HCT116 (cell line): ENCODE results near the gene PPP6R3. TPM values are rescaled to one million over a fixed set of nuclear protein-coding genes. Genes with fewer than 3 reads are reported as not detected.

Experiments used
- ATAC-seq: fragments of 200-7000 bp; cut with Tn5 transposase; 2 replicates; pipeline ENCODE4 v1.9.1; 2020; ENCODE audit warnings: mild to moderate bottlenecking, moderate library complexity
- BruUV-seq: library from RNA; stranded (reverse); fragments of 400-500 nt; replicated peaks from 2 replicates; lab custom pipeline; 2021; lab: Mats Ljungman, UMichigan
- CTCF ChIA-PET: fragments of 300-600 bp; sonication (Branson Sonifier 250); formaldehyde crosslinking; loops from one replicate; lab custom pipeline; 2021; ENCODE audit warnings: antibody characterized with exemption; lab: Charles Lee
- POLR2A ChIA-PET: fragments of 300-600, 350-600 bp; sonication (Branson Sonifier 250); formaldehyde crosslinking; loops from one replicate; lab custom pipeline; 2021; ENCODE audit warnings: antibody characterized with exemption; lab: Charles Lee
- RAD21 ChIA-PET, 2 experiments: fragments of 300-600 bp; sonication (Branson Sonifier 250); formaldehyde crosslinking; loops; one replicate each; lab custom pipeline; 2023; ENCODE audit warnings: low total read pairs in 2 of 2; ENCODE audit not compliant: uncharacterized antibody in 2 of 2, unreplicated experiment in 2 of 2, low non-redundant PET in 1 of 2; lab: Charles Lee
- DNase-seq: peaks from one replicate; pipeline ENCODE4 v3.0.0-alpha.2; 2010; ENCODE audit warnings: low read depth, low spot score
- H2AFZ ChIP-seq: fragments of 200-600 bp; shearing (Covaris generic), sonication (generic); 2 replicates; pipeline ENCODE4 v1.6.1; 2017; ENCODE audit warnings: low read depth, mixed run types, mixed read lengths, antibody characterized with exemption, low read length; ENCODE audit not compliant: poor library complexity, severe bottlenecking
- H3K27ac ChIP-seq: 2 replicates; pipeline ENCODE4 v1.5.1; 2012; ENCODE audit warnings: low read depth, low read length
- H3K27me3 ChIP-seq: fragments of 200-600 bp; sonication (generic); 2 replicates; pipeline ENCODE4 v1.6.1; 2016; ENCODE audit warnings: mixed run types, low read length, mixed read lengths; ENCODE audit not compliant: insufficient read depth
- H3K36me3 ChIP-seq, 2 experiments: fragments of 200-500 bp in 1 of 2; fragments of 200-600 bp in 1 of 2; sonication (Bioruptor generic) in 1 of 2; sonication (generic) in 1 of 2; 2 replicates each; pipeline versions ENCODE4 v1.5.1 to v1.6.1; 2014 to 2016; ENCODE audit warnings: low read length in 2 of 2, inconsistent platforms in 1 of 2, mixed read lengths in 1 of 2, mixed run types in 1 of 2; ENCODE audit not compliant: insufficient read depth in 2 of 2, control insufficient read depth in 1 of 2
- H3K4me1 ChIP-seq, 2 experiments: fragments of 200-600 bp in 1 of 2; sonication (generic) in 1 of 2; 2 replicates each; pipeline versions ENCODE4 v1.5.1 to v1.6.1; 2012 to 2017; ENCODE audit warnings: low read length in 2 of 2, inconsistent platforms in 1 of 2, mild to moderate bottlenecking in 1 of 2, mixed read lengths in 1 of 2, mixed run types in 1 of 2, moderate library complexity in 1 of 2; ENCODE audit not compliant: insufficient read depth in 2 of 2, control insufficient read depth in 1 of 2
- H3K4me2 ChIP-seq: fragments of 200-600 bp; sonication (generic); 2 replicates; pipeline ENCODE4 v1.6.1; 2017; ENCODE audit warnings: mixed run types, low read length, mixed read lengths
- H3K4me3 ChIP-seq, 2 experiments: fragments of 200-600 bp in 1 of 2; sonication (generic) in 1 of 2; replicated peaks in 1 of 2; 2 replicates each; pipeline ENCODE4 v1.5.1; 2011 to 2016; ENCODE audit warnings: low read length in 2 of 2, control low read depth in 1 of 2, low read depth in 1 of 2, mild to moderate bottlenecking in 1 of 2, mixed read lengths in 1 of 2, mixed run types in 1 of 2
- H3K79me2 ChIP-seq: fragments of 200-600 bp; sonication (generic); 2 replicates; pipeline ENCODE4 v1.6.1; 2017; ENCODE audit warnings: mild to moderate bottlenecking, mixed run types, low read length, moderate library complexity, mixed read lengths; ENCODE audit not compliant: insufficient read depth
- H3K9ac ChIP-seq: fragments of 200-600 bp; sonication (generic); 2 replicates; pipeline ENCODE4 v1.6.1; 2016; ENCODE audit warnings: low read length, mixed read lengths
- H3K9me2 ChIP-seq: fragments of 200-600 bp; sonication (generic), shearing (Covaris generic); 2 replicates; pipeline ENCODE4 v1.6.1; 2017; ENCODE audit warnings: mixed run types, mild to moderate bottlenecking, moderate library complexity; ENCODE audit not compliant: insufficient read depth
- H3K9me3 ChIP-seq, 2 experiments: fragments of 200-500 bp in 1 of 2; fragments of 200-600 bp in 1 of 2; sonication (Bioruptor generic) in 1 of 2; sonication (generic) in 1 of 2; 2 replicates each; pipeline ENCODE4 v1.6.1; 2014 to 2017; ENCODE audit warnings: low read length in 2 of 2, mixed read lengths in 2 of 2, inconsistent platforms in 1 of 2, low read depth in 1 of 2, mild to moderate bottlenecking in 1 of 2, mixed run types in 1 of 2, moderate library complexity in 1 of 2; ENCODE audit not compliant: control insufficient read depth in 1 of 2, insufficient read depth in 1 of 2
- H4K20me1 ChIP-seq: fragments of 200-600 bp; sonication (generic), shearing (Covaris generic); 2 replicates; pipeline ENCODE4 v1.6.1; 2017; ENCODE audit warnings: mixed run types, mild to moderate bottlenecking, moderate library complexity; ENCODE audit not compliant: insufficient read depth
- ATF3 ChIP-seq: IDR thresholded peaks from 2 replicates; pipeline ENCODE4 v1.6.1; 2012
- CBX3 ChIP-seq: IDR thresholded peaks from 2 replicates; pipeline ENCODE4 v1.6.1; 2012; ENCODE audit warnings: low read depth
- CEBPB ChIP-seq: IDR thresholded peaks from 2 replicates; pipeline ENCODE4 v1.6.1; 2012; ENCODE audit warnings: low read depth
- CTCF ChIP-seq, 3 experiments: fragments of 200-600 bp in 1 of 3; sonication (generic) in 1 of 3; IDR thresholded peaks in 2 of 3; conservative IDR thresholded peaks in 1 of 3; 2 replicates each; pipeline ENCODE4 v1.5.1; 2012 to 2017; ENCODE audit warnings: low read depth in 2 of 3, low read length in 2 of 3, antibody characterized with exemption in 1 of 3, borderline replicate concordance in 1 of 3, control low read depth in 1 of 3, mild to moderate bottlenecking in 1 of 3, mixed read lengths in 1 of 3, mixed run types in 1 of 3, moderate library complexity in 1 of 3; ENCODE audit not compliant: insufficient read depth in 1 of 3
- POLR2A ChIP-seq: IDR thresholded peaks from 2 replicates; pipeline ENCODE4 v1.7.0; 2011; ENCODE audit warnings: borderline replicate concordance; ENCODE audit not compliant: insufficient read depth, insufficient read length; ENCODE audit errors: extremely low read depth
- REST ChIP-seq: IDR thresholded peaks from 2 replicates; pipeline ENCODE4 v1.6.1; 2012; ENCODE audit warnings: low read depth
- SRF ChIP-seq: IDR thresholded peaks from 2 replicates; pipeline ENCODE4 v1.6.1; 2012; ENCODE audit warnings: low read depth
- TCF7L2 ChIP-seq: IDR thresholded peaks from 2 replicates; pipeline ENCODE4 v1.7.0; 2011; ENCODE audit warnings: borderline replicate concordance, inconsistent platforms; ENCODE audit not compliant: insufficient read depth, insufficient read length; ENCODE audit errors: extremely low read depth
- ZFX ChIP-seq: fragments of 450-650 bp; IDR thresholded peaks from 2 replicates; pipeline ENCODE4 v1.6.1; 2017
- ZNF274 ChIP-seq: fragments of 200-500 bp; sonication (Bioruptor generic); IDR thresholded peaks from 2 replicates; pipeline ENCODE4 v1.6.1; 2014; ENCODE audit warnings: mild to moderate bottlenecking, low read depth, low read length, inconsistent platforms
- intact Hi-C: fragments of 100-400 bp; cut with micrococcal nuclease; formaldehyde crosslinking; loops from 2 replicates; pipeline ENCODE4 v1.10.0; 2022
- total RNA-seq: library from RNA; stranded (reverse); gene quantifications from one replicate; pipeline ENCODE4 v1.2.1, GENCODE V29; 2021; ENCODE audit not compliant: unreplicated experiment

PPP6R3 gene
- total RNA-seq, 1 experiment from 2014 or later = 113 TPM

GRCh38 chr11:68531129-68531693 lies 70.7 kb downstream of the PPP6R3 start:
- no peaks in the 10 kb centered on the region for H3K4me1 ChIP-seq
- H3K9me3 ChIP-seq = no peaks in the 10 kb centered on the region
- H3K36me3 ChIP-seq = peaks cover 7 to 23% of the 10 kb centered on the region in 2 experiments; a peak in 3 of 4 replicates
- TF ChIP-seq CBX3 (no peak), REST (no peak), POLR2A (no peak), ATF3 (no peak), CTCF (IDR thresholded peaks at IDR 0.05 in 2 of 3, conservative IDR thresholded peaks at IDR 0.05 in 1 of 3; ENCODE audit: borderline replicate concordance in 1 of 3, insufficient read depth in 1 of 3, low read depth in 2 of 3, low read length in 2 of 3) (no peak), CEBPB (no peak), ZFX (no peak), SRF (no peak), TCF7L2 (no peak), ZNF274 (no peak)
- peaks cover 99% of the 10 kb centered on the region for H3K79me2 ChIP-seq
- peaks cover 26% of the 10 kb centered on the region; the same call in 1 of the 2 replicates for H4K20me1 ChIP-seq
- BruUV-seq = no TSS peak
- POLR2A ChIA-PET = no interaction called here
- RAD21 ChIA-PET = no interaction called here
- H2AFZ ChIP-seq = no peak overlapping the region
- CTCF ChIA-PET = no interaction called here
- no peak overlapping the region for H3K27ac ChIP-seq
- H3K9ac ChIP-seq = no peak overlapping the region
- intact Hi-C loops = no loop called here
- ATAC-seq (no peak), DNase-seq (no peak)
- no peak overlapping the region for H3K4me2 ChIP-seq
- H3K4me3 ChIP-seq = no peak overlapping the region
- H3K27me3 ChIP-seq = no peaks in the 10 kb centered on the region
- no peaks in the 10 kb centered on the region for H3K9me2 ChIP-seq
